H1 (cell line): Measurements from ENCODE around the gene TNPO2.

ENCODE experiments used
- BRCA1 ChIP-seq: IDR thresholded peaks from 2 replicates; pipeline ENCODE4 v1.6.1; 2012; ENCODE audit warnings: low read depth, low read length, improper control_type of control experiment
- CTCF ChIP-seq, 3 experiments: IDR thresholded peaks; 1 replicate in 2 of 3; 2 replicates in 1 of 3; pipeline versions ENCODE4 v1.5.1 to v1.6.1; 2011; ENCODE audit warnings: low read length in 3 of 3, mild to moderate bottlenecking in 3 of 3, inconsistent platforms in 2 of 3, low read depth in 1 of 3, moderate library complexity in 1 of 3; ENCODE audit not compliant: insufficient read depth in 1 of 3; ENCODE audit errors: control extremely low read depth in 1 of 3
- EP300 ChIP-seq, 2 experiments: IDR thresholded peaks; 1 replicate in 1 of 2; 2 replicates in 1 of 2; pipeline ENCODE4 v1.6.1; 2011 to 2012; ENCODE audit warnings: low read depth in 2 of 2, low read length in 2 of 2, mild to moderate bottlenecking in 2 of 2, borderline replicate concordance in 1 of 2, inconsistent platforms in 1 of 2, moderate library complexity in 1 of 2
- JUN ChIP-seq: IDR thresholded peaks from 2 replicates; pipeline ENCODE4 v1.6.1; 2011; ENCODE audit warnings: low read depth, mild to moderate bottlenecking, improper control_type of control experiment, low read length
- POLR2A ChIP-seq, 2 experiments: IDR thresholded peaks; 1 replicate in 1 of 2; 2 replicates in 1 of 2; pipeline ENCODE4 v1.6.1; 2011; ENCODE audit warnings: low read depth in 2 of 2, low read length in 2 of 2, mild to moderate bottlenecking in 2 of 2; ENCODE audit errors: control extremely low read depth in 1 of 2
- ZNF274 ChIP-seq: IDR thresholded peaks from 2 replicates; pipeline ENCODE4 v1.7.0; 2012; ENCODE audit warnings: low read length, borderline replicate concordance; ENCODE audit errors: extremely low read depth

DNA sequence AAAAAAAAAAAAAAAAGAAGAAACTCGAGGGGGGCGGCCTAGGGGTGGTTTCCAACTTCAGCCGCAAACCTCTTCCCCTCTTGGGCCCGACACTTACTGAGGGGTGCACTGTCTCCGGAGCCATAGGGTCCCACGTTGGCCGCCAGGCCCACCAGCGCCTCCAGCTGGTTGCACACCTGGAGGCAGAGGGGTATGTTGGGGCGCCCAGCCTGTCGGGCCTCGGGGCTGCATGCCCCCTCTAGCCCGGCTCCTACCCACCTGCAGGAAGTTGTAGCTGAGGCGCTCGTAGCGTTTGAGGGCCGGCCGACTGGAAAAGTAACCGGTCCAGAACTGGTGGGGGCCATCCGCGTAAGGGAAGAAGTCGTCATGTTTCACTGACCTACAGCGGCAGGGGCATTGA lies 65.8 kb downstream of the TNPO2 start:
- TF ChIP-seq BRCA1 (no peak), ZNF274 (no peak), EP300 (IDR thresholded peaks at IDR 0.05; ENCODE audit: borderline replicate concordance in 1 of 2, low read depth in 2 of 2, low read length in 2 of 2) (no peak), JUN (no peak), POLR2A (IDR thresholded peaks at IDR 0.05; ENCODE audit: control extremely low read depth in 1 of 2, low read depth in 2 of 2, low read length in 2 of 2) (no peak), CTCF (IDR thresholded peaks at IDR 0.05; ENCODE audit: control extremely low read depth in 1 of 3, insufficient read depth in 1 of 3, low read depth in 1 of 3, low read length in 3 of 3) (peak; percentile 27 to 45 (median 38))
